Globus pallidus (tissue), 1 donor: ENCODE results near the gene SPON1.

Experiments
- DNase-seq: peaks from one replicate; pipeline ENCODE4 v3.0.0-alpha.2; 2015; ENCODE audit warnings: low spot score

SPON1 gene

GRCh38 chr11:13944016-13944415 is 18.5 kb upstream of the SPON1 start:
- no peak for DNase-seq

DNA sequence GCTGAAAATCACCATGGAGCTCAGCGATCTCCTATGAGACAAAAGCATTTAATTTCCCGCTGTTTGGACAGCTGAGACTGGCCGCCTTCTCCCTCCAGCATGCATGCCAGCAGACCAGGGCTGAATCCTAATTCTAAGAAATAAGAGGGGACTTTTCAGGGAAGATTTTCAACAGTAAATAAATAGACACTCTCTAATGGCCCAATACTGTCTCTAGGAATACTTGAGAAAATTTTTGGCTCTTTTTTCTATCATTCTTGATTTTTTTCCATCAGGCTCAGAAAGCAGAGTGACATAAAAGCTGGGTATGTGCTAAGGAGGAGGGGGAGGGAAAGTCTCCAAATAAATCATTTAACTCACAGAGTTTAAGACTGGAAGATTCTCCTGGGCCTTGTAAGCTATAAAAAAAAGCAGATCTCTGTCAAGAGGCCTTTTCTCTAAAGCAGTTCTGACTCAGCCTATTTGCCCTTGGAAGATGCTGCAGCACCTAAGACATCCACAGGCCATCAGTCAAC is 17.6 kb upstream of the SPON1 start:
- DNase-seq, result peak; percentile 60

DNA sequence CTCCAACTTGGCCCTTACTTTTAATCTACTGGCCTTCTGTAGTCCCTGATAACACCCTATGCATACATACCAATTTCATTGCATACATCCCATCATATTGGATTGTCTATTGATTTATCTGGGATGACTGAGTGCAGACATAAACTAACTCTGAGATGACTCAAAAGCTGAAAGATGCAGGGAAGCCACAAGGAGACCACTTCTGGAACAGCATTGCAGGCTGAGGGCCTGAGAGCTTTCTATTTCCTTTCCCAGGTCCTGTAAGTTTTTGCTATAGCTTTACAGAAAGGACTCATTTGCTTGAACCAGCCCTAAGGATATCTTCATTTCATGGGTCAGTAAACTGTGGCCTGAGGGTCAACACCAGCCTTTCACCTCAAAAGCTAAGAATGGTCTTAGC is 15.1 kb upstream of the SPON1 start:
- DNase-seq, result no peak

DNA sequence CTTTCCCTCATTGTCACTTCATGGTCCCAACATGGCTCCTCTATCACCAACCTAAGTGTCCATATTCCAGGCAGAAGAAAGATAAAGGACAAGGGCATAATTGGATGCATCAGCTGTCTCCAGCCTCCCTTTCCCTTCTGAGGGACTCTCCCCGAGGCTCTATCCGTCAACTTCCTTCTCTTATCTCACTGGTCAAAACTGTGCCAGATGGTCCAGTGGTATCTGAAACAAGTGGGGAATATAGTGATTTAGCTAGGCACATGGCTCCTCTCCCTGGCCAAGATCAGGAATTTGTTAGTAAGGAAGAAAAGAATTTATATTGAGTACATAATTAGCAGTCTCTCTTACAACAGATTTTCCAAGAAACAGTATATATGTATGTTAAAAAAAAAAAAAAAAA is 12.6 kb upstream of the SPON1 start:
- DNase-seq, result no peak

DNA sequence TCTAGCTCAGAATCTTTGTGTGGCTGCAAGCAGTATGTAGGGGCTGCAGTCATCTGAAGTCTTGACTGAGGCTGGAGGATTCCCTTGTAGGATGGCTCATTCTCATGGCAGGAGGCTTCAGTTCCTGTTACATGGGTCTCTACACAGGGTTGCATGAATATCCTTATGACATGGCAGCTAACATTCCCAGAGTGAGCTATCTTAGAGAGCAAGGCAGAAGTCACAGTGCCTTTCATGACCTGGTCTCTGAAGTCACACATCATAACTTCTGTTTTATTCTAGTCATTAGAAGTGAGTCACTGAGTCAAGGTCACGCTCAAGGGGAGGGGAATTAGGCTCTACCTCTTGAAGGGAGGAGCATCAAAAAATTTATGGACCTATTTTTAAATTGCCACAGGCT is 10.3 kb upstream of the SPON1 start:
- DNase-seq, result no peak

GRCh38 chr11:13952668-13953067 is 9.9 kb upstream of the SPON1 start:
- DNase-seq, result no peak

DNA sequence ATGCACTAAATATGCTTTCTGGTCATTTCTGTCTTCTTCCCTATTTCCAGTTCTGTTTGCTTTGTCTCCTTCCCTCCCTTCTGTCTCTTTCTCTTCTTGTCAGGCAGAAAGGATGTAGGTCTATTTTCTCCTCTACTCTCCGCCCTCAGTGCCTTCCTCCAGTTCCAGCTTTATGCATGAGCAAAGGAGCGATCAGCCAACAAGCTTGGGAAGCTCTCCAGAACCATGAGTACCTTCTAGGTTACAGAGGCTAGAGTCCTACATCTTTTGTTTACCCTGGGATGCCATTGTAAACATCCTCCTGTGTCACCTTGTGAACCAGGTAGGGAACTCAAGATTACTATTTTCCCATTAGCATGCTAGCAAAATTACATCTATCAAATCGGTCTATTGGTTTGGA is 7.9 kb upstream of the SPON1 start:
- DNase-seq, result no peak

GRCh38 chr11:13955971-13956421 is 6.5 kb upstream of the SPON1 start:
- DNase-seq, result peak; percentile 55

GRCh38 chr11:13956988-13957387 is 5.5 kb upstream of the SPON1 start:
- DNase-seq, result no peak

DNA sequence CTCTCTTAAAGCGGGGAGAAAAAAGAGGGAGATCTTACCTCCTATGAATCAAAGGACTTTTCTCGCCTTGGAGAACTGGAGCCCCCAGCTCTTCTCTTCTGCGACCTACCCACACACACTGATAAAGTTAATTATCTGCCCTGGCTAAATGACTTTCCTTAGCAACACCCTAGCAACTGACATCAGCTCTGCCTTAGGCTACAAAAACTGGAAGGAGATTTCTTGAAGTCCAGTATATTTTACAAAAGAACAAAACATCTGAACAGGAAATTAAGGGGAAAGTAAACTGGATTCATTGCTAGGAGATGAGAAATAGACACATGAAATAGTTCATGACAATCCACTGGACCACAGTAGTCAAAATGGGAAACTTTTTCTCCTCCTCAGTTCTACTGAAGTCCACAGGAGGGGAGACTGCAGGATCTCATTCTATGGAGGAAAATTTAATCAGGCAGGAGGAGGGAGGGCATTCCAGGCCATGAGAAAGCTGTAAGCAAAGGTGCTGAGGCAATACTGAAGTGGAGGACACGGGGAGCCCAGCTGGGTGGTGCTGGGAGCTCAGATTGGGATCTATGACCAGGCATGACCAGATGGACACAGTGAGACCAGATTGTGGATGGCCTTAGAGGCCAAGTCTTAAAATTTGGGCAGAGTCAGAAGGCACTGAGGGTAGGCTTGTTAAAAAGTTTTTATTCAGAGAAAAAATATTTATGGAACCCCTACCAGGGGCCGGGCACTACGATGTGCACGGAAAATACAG is 3.7 kb upstream of the SPON1 start:
- no peak for DNase-seq

- no peak for DNase-seq
Observed at GRCh38 chr11:13962198-13962561, 343 bp upstream of the SPON1 start.

- DNase-seq, result no peak
Observed at GRCh38 chr11:13963169-13963948, 836 bp downstream of the SPON1 start.

- DNase-seq, result no peak
Observed at GRCh38 chr11:13963949-13964770, 1.6 kb downstream of the SPON1 start.

DNA sequence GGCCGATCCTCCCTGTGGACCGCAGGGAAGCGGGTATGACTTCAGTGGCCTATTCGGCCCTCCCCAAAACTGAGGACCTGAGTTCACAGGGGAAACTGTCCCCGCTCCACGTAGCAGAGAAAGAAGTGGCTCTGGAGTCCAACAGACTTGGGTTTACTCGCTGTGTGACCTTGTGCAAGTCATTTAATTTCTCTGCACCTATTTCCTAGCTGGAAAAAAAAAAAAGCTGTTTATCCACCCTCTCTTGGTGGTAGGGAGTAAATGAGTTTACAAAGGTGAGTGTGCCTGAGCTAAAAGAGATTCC is 2.2 kb downstream of the SPON1 start:
- no peak for DNase-seq

GRCh38 chr11:13965337-13965736 is 2.8 kb downstream of the SPON1 start:
- DNase-seq, result no peak

- DNase-seq, result no peak
Observed at GRCh38 chr11:13966013-13966412, 3.5 kb downstream of the SPON1 start.

DNA sequence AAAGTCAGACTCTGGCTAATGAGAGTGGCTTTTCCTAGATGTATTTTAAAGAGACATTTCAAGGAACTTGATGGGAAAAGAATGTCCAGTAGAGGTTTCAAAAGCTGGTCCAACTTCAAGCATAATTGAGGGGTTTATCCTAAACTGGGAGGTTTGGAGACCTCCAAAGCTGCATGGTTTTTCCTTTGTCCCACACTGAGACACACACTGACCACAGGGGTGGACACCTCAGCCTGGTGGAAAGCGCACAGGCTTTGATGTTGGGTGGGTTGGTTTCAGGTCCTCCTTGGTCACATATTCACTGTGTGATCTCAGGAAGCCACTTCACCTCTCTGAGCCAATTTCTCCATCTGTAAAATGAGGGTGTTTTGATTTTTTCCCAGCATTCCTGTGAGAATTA is 4.0 kb downstream of the SPON1 start:
- DNase-seq, result no peak

GRCh38 chr11:13970986-13971385 is 8.5 kb downstream of the SPON1 start:
- DNase-seq, result peak; percentile 11

DNA sequence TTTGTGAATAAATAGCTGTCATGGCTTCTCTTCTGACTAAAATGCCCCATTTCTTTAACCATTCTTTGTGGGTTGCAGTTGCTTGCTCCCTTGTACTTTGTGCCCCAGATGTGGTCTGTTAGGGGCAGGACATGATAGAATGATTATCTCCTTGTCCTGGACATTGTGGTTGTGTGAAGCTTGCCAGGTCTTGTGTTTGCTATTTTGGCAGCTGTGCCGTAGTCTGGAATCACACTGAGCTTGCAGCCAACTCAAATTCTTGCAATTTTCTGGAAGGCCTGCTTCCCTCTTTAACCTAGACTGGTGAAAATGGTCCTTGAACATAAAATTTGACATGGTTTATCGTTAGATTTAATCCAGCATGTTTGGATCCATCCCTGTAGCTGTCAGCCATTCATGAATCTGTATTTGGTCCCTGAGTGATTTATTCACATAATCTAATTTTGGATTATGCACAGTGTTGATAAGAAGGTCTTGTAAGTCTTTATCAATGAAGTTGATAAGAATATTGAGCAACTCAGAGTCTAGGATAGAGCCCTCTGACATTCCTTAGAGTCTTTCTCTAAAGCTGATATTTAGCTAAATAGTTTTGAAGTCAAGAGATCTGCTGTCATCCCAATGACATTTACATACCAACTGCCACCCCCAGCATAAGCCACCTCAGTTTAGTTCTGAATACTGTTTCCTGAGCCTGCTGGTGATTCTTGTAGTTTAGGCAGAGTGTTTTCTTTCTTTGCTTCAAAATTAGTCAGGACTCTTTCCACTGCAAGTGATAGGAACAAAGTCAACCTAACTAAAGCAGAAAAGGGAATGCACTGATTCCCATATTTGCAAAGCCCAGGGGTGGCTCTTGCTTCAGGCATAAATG is 9.8 kb downstream of the SPON1 start:
- DNase-seq, result no peak

GRCh38 chr11:13972944-13973343 is 10.4 kb downstream of the SPON1 start:
- DNase-seq, result no peak

GRCh38 chr11:13974631-13975030 is 12.1 kb downstream of the SPON1 start:
- no peak for DNase-seq
